ENCODE data around the gene ATAD3B.

DNA sequence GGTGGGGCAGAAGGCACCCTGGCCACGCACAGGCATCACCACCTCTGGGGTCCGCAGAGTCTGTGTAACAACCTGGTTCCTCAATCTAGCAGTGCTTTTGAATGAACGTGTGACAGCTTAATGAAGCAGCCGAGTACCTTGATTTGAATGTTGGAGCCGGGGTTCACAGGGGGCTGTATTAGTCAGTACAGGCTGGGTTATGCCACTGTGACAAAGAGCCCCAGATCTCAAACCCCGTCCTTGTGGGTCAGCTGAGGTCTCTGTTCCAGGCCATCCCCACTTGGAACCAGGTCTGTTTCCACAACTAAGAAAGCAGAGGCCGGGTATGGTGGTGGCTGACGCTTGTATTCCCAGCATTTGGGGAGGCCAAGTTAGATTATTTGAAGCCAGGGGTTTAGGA is 58.4 kb downstream of the ATAD3B start:
- TF ChIP-seq, protein P1, sequence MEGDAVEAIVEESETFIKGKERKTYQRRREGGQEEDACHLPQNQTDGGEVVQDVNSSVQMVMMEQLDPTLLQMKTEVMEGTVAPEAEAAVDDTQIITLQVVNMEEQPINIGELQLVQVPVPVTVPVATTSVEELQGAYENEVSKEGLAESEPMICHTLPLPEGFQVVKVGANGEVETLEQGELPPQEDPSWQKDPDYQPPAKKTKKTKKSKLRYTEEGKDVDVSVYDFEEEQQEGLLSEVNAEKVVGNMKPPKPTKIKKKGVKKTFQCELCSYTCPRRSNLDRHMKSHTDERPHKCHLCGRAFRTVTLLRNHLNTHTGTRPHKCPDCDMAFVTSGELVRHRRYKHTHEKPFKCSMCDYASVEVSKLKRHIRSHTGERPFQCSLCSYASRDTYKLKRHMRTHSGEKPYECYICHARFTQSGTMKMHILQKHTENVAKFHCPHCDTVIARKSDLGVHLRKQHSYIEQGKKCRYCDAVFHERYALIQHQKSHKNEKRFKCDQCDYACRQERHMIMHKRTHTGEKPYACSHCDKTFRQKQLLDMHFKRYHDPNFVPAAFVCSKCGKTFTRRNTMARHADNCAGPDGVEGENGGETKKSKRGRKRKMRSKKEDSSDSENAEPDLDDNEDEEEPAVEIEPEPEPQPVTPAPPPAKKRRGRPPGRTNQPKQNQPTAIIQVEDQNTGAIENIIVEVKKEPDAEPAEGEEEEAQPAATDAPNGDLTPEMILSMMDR (IDR thresholded peaks at IDR 0.05): no peak
- TF ChIP-seq POLR2A (IDR thresholded peaks at IDR 0.05): no peak
